ENCODE results near the gene SMAD6.

The SMAD6 gene

GRCh38 chr15:66692808-66693596 is 9.0 kb upstream of the SMAD6 start:
- no peak for DNase-seq (ENCODE audit: low read depth)
- H3K4me3 ChIP-seq (ENCODE audit: low read depth, low read length) = no peak overlapping the region
- TF ChIP-seq POLR2A (IDR thresholded peaks at IDR 0.05; ENCODE audit: extremely low read depth, insufficient read length) (no peak), MYC (IDR thresholded peaks at IDR 0.05; ENCODE audit: low read depth, low read length) (no peak), CTCF (IDR thresholded peaks at IDR 0.05; ENCODE audit: low read depth, low read length) (no peak)
- TF ChIP-seq, protein P1, sequence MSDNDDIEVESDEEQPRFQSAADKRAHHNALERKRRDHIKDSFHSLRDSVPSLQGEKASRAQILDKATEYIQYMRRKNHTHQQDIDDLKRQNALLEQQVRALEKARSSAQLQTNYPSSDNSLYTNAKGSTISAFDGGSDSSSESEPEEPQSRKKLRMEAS (IDR thresholded peaks at IDR 0.05; ENCODE audit: low read depth, low read length) = no peak

- DNase-seq (ENCODE audit: low read depth) = no peak
- TF ChIP-seq MYC (IDR thresholded peaks at IDR 0.05; ENCODE audit: low read depth, low read length) = no peak
- TF ChIP-seq, protein P1 (IDR thresholded peaks at IDR 0.05; ENCODE audit: low read depth, low read length) = no peak
- TF ChIP-seq CTCF (IDR thresholded peaks at IDR 0.05; ENCODE audit: low read depth, low read length) = no peak
- no peak for TF ChIP-seq POLR2A (IDR thresholded peaks at IDR 0.05; ENCODE audit: extremely low read depth, insufficient read length)
Measured at GRCh38 chr15:66696770-66697169, 5.3 kb upstream of the SMAD6 start.

GRCh38 chr15:66698318-66698961 is 3.6 kb upstream of the SMAD6 start:
- TF ChIP-seq POLR2A (IDR thresholded peaks at IDR 0.05; ENCODE audit: extremely low read depth, insufficient read length) (no peak), MYC (IDR thresholded peaks at IDR 0.05; ENCODE audit: low read depth, low read length) (no peak), CTCF (IDR thresholded peaks at IDR 0.05; ENCODE audit: low read depth, low read length) (peak; percentile 89)
- TF ChIP-seq, protein P1 (IDR thresholded peaks at IDR 0.05; ENCODE audit: low read depth, low read length) = peak; percentile 34; the same call in 1 of the 2 replicates
- no peak overlapping the region for H3K4me3 ChIP-seq (ENCODE audit: low read depth, low read length)
- DNase-seq (ENCODE audit: low read depth) = peak; percentile 77

More at GRCh38 chr15:66696770-66697169, 5.3 kb upstream of the SMAD6 start:
- H3K4me3 ChIP-seq (ENCODE audit: low read depth, low read length) = no peak overlapping the region

DNA sequence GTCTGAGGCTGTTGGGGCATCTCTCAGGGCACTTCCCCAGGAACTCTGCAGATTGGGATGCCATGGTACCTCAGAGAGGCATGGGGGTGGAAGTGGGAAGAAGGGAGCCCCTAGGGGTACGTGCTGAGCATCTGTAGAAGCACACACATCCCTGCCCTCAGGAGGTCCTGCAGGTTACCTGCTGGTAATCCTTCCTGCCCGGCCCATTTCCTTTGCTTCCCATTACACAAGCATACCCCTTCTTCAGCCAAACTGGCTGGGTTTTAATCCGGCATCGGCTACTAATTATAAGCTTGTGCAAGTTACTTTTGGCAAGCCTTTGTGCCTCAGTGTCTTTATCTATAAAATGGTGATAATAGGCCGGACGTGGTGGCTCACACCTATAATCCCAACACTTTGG is 3.1 kb upstream of the SMAD6 start:
- no peak overlapping the region for H3K4me3 ChIP-seq (ENCODE audit: low read depth, low read length)
- DNase-seq (ENCODE audit: low read depth) = no peak
- TF ChIP-seq POLR2A (IDR thresholded peaks at IDR 0.05; ENCODE audit: extremely low read depth, insufficient read length) = no peak
- no peak for TF ChIP-seq CTCF (IDR thresholded peaks at IDR 0.05; ENCODE audit: low read depth, low read length)
- no peak for TF ChIP-seq MYC (IDR thresholded peaks at IDR 0.05; ENCODE audit: low read depth, low read length)
- TF ChIP-seq, protein P1 (IDR thresholded peaks at IDR 0.05; ENCODE audit: low read depth, low read length) = no peak

- TF ChIP-seq POLR2A (IDR thresholded peaks at IDR 0.05; ENCODE audit: extremely low read depth, insufficient read length) (no peak), MYC (IDR thresholded peaks at IDR 0.05; ENCODE audit: low read depth, low read length) (peak; percentile 12; the same call in 1 of the 2 replicates), CTCF (IDR thresholded peaks at IDR 0.05; ENCODE audit: low read depth, low read length) (no peak)
- TF ChIP-seq, protein P1 (IDR thresholded peaks at IDR 0.05; ENCODE audit: low read depth, low read length) = peak; percentile 49; the same call in 1 of the 2 replicates
Measured at GRCh38 chr15:66700412-66700801, 1.6 kb upstream of the SMAD6 start.

More at GRCh38 chr15:66700412-66700801, 1.6 kb upstream of the SMAD6 start:
- peak; percentile 45 for DNase-seq (ENCODE audit: low read depth)
- H3K4me3 ChIP-seq (ENCODE audit: low read depth, low read length) = peak overlapping the region; percentile 71
